GM21367 (cell line): ENCODE measurements around the gene SYNE2.
"Not testable (repeated sequence)": the region's sequence is repeated elsewhere in the genome, so short reads cannot be mapped to it uniquely, and the experiment has no call there.

Experiments used
- ATAC-seq: cut with Tn5 transposase; IDR thresholded peaks from one replicate; pipeline ENCODE4 v1.9.1; 2021; ENCODE audit not compliant: unreplicated experiment

SYNE2 gene

DNA sequence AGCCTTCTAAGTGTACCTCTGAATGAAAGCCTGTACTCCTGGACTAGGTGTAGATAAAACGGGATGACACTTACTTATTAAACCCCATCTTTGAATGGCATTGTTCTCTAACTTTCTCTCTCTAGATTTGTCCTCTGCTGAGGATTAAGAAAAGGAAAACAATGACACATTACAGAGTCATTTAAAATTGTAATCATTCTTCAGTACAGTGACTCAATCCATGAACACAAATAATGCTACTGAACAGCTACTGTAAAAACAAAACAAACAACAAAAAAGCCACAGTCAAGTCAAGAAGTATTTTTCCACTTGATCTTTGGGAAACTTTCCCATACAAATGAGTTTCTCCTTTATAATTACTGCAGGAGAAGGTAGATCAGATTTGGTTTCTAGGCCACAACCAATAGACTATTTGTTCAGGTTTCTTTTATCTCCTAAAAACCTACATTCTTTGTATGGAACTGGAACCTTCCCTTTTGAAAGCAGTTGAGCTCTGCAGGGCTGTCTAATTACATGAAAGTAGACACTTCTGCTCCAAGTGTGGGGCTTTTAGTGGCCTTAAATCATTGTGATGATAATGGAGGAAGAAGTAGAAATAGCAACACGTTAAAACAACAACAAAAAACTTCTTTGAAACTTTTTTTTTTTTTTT lies 222.3 kb downstream of the SYNE2 start:
- no peak for ATAC-seq

GRCh38 chr14:64075613-64076005 lies 222.8 kb downstream of the SYNE2 start:
- no peak for ATAC-seq

DNA sequence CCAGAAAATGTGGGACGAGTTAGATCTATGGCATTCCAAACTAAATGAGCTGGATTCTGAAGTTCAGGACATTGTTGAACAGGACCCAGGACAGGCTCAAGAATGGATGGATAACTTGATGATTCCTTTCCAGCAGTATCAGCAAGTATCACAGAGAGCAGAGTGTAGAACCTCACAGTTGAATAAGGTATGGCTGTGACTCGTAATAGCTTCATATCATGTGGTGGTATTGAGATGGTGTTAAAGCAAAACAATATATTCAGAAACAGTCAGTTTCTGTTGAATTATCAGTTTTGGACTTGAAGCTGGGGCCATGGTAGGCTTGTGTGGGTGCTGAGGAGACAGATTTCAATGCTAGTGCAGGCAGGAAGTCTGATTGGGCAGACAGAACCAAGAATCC lies 227.6 kb downstream of the SYNE2 start:
- ATAC-seq, result no peak

GRCh38 chr14:64081174-64081746 lies 228.5 kb downstream of the SYNE2 start:
- no peak for ATAC-seq

DNA sequence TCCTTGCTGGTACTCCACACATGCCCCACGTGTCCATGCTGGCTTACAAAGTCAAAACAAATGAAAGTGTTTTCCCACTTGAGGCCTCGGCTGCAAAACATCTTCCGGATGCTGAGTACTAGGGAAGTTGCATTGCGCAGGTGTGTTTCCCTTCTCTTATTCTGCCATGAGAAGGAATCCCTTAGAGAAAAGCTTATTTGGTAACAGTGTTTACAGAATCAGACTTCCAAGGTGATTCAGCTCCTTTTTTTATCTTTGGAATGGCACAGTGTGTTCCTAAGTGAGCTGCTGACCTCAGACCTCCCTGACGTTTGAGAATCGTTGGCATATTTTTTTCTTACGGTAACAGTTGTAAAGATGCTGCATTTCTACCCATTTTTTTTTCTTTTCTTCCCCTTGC lies 230.0 kb downstream of the SYNE2 start:
- no peak for ATAC-seq

DNA sequence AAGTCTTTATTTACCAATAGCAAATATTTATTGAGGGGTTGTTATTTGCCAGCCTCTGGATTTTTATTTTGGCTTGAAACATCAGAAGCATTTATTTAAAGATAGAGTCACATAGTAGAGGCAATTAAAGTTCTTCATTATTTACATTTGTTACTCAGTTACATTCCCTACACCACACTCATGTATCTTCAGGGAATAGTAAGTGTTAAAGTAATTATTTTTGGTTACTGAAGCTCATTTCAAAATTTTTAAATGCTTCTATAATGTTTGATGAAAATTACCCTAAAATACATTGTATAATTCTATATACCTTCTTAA lies 235.8 kb downstream of the SYNE2 start:
- ATAC-seq, result no peak

GRCh38 chr14:64089920-64090319 lies 237.1 kb downstream of the SYNE2 start:
- ATAC-seq, result no peak

DNA sequence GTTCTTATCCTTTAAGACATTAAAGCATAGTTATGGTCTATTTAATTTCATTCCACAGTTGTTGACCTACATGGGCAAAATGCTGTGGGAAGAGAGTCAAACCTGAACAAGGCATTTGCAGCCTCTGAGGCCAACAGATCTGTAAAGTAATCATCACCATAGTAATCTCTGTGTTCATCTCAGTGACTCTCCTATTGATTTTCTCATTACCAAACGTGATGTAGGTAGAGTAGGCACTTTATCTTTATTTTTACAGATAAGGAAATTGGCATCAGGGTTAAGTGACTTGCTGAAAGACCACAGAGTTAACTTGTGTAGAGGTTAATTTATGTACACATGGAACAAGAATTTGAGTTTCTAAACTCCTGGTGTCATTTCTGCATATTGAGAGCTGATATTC lies 238.4 kb downstream of the SYNE2 start:
- ATAC-seq, result no peak

GRCh38 chr14:64092338-64092737 lies 239.5 kb downstream of the SYNE2 start:
- no peak for ATAC-seq

DNA sequence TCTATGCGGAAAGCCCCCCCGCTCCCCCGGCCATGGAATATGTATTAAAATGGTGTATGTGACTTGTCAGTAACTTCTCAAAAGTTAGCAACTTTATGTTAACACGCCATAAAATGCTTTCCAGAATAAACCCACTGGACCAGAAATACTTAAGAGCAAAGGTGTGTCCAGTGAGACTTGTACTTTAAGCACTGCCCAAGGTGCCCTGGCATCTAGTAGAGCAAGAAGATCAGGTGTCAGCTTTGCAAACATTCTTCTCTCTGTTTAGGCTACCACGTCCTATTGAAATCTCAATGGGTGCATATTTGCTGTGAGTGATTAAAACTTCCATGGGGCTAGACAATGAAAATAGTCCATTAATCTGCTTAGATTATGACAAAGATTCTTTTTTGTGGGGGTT lies 240.1 kb downstream of the SYNE2 start:
- ATAC-seq, result no peak

DNA sequence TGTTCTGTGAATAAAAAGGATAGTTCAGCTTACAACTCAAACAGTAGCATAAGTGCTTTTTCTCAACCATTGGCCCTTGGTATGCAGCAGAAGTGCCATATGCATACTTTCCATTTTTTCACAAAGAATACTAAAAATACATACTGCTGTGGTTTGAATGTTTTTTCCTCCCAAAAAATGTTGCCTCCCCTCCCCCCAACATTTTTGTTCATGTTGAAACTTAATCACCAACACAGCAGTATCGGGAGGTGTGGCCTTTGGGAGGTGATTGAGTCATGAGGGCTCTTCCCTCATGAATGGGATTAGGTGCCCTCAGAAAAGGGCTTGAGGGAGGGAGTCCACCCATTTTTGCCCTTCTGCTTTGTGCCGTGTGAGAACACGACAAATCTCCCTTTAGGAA lies 242.8 kb downstream of the SYNE2 start:
- no peak for ATAC-seq

DNA sequence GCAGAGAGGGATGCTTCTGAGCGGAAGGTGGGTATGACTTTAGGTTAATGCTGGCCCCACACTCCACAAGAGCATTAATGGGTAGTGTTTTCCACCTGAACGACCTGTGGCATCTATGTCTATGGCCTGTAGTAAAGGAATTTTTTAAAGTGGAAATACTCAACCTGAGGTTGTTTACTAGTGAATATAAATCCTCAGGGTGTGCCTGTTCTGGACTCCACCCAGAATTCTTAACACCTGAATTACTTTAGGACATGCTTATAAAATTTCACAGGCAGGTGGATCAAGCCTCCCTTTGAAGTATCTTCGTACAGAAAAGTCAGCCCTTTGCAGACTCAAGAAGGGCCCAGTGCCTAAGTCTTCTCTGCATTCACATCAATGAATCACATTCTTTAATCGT lies 245.3 kb downstream of the SYNE2 start:
- no peak for ATAC-seq

DNA sequence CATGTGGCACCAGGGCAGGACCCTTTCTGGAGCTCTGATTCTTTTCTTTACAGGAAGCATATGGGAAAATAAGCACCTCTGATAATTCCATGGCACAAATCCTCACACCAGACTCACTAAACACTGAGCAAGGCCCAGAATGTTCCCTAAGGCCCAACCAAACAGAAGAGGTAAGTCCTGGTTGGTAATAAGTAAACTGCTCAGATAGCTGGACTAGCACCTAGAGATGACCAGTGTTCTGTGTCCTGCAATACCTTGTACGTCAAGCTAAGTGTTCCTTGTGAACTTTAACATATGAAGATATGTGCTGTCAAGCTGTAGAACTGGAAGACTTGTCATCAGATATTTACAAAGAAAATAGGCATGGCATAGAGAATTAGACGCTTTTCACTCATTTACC lies 254.6 kb downstream of the SYNE2 start:
- no peak for ATAC-seq

- no peak for ATAC-seq
Measured at GRCh38 chr14:64109819-64110554, 257.2 kb downstream of the SYNE2 start.

- ATAC-seq, result no peak
Measured at GRCh38 chr14:64110802-64111201, 258.0 kb downstream of the SYNE2 start.

GRCh38 chr14:64112867-64113678 lies 260.3 kb downstream of the SYNE2 start:
- ATAC-seq, result no peak

GRCh38 chr14:64114166-64114565 lies 261.4 kb downstream of the SYNE2 start:
- no peak for ATAC-seq

DNA sequence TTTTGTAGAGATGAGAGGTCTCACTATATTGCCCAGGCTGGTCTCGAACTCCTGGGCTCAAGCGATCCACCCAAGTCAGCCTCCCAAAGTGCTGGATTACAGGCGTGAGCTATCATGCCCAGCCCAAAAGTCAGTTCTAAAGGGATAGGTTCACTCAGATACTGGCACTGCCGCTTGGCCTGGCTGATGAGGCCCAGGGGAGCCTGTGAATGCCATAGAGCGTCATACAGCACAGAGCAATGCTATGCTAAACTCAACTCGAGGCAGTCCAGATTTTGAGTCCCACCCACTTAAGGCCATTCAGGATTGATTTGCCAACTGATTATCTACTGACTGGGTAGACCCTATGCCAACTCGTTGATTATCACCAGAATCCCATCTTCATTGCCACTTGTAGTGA lies 262.0 kb downstream of the SYNE2 start:
- no peak for ATAC-seq

GRCh38 chr14:64115401-64115800 lies 262.6 kb downstream of the SYNE2 start:
- ATAC-seq, result no peak

- no peak for ATAC-seq
Measured at GRCh38 chr14:64117671-64118402, 265.0 kb downstream of the SYNE2 start.

DNA sequence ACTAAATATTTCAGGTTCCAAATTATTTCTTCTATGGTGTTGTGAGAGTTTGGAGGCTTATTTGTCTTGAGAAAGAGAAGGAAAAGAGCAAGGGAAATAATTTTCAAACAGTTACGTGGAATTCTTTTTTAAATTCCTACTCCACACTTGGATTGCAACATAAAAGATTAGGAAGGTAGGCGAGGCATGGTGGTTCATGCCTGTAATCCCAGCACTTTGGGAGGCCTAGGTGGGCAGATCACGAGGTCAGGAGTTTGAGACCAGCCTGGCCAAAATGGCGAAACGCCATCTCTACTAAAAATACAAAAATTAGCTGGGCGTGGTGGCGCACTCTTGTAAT lies 265.6 kb downstream of the SYNE2 start:
- not testable (repeated sequence) for ATAC-seq
